Measurements from ENCODE around the gene MYZAP.

GRCh38 chr15:57708047-57708446, 116.3 kb downstream of the MYZAP start:
- TF ChIP-seq RAD21 (CRISPR knock-in tag; conservative IDR thresholded peaks at IDR 0.05 in 1 of 2, IDR thresholded peaks at IDR 0.05 in 1 of 2) (no peak), ZNF143 (CRISPR knock-in tag; IDR thresholded peaks at IDR 0.05) (no peak), MAFK (IDR thresholded peaks at IDR 0.05; ENCODE audit: low read length) (no peak)
